SK-N-SH (cell line): ENCODE data around the gene MZF1. TPM values are rescaled to one million over a fixed set of nuclear protein-coding genes. Genes with fewer than 3 reads are reported as not detected.

Source experiments
- CTCF ChIA-PET: fragments of 300-600, 350-600 bp; formaldehyde crosslinking; extraction: SDS; loops from one replicate; lab custom pipeline; 2021; lab: Yijun Ruan, JAX
- POLR2A ChIA-PET: fragments of 350-600 bp; sonication (Branson Sonifier 250); formaldehyde crosslinking; extraction: SDS; loops from one replicate; lab custom pipeline; 2020; ENCODE audit warnings: antibody characterized with exemption, inconsistent platforms; lab: Yijun Ruan, JAX
- DNase-seq: peaks from one replicate; pipeline ENCODE4 v3.0.0; 2012
- H2AFZ ChIP-seq: fragments of 200-600 bp; sonication (generic); 2 replicates; pipeline ENCODE4 v1.8.1; 2016; ENCODE audit warnings: antibody characterized with exemption, mild to moderate bottlenecking, low read depth
- H3F3A ChIP-seq: fragments of 200-600 bp; sonication (generic); replicated peaks from 2 replicates; pipeline ENCODE3; 2016; ENCODE audit warnings: antibody characterized with exemption, mild to moderate bottlenecking; ENCODE audit not compliant: insufficient read depth
- H3K27ac ChIP-seq, 2 experiments: fragments of 200-500 bp in 1 of 2; fragments of 200-600 bp in 1 of 2; sonication (Bioruptor generic) in 1 of 2; sonication (generic), shearing (Covaris generic) in 1 of 2; 2 replicates each; pipeline versions ENCODE4 v1.5.1 to v1.6.1; 2014 to 2016; ENCODE audit warnings: low read depth in 2 of 2, inconsistent platforms in 1 of 2, low read length in 1 of 2, mild to moderate bottlenecking in 1 of 2, mixed read lengths in 1 of 2
- H3K27me3 ChIP-seq: fragments of 200-600 bp; sonication (generic), shearing (Covaris generic); 2 replicates; pipeline ENCODE4 v1.6.1; 2016; ENCODE audit warnings: mixed run types; ENCODE audit not compliant: insufficient read depth
- H3K36me3 ChIP-seq, 2 experiments: fragments of 200-500 bp in 1 of 2; fragments of 200-600 bp in 1 of 2; sonication (Bioruptor generic) in 1 of 2; sonication (generic) in 1 of 2; replicated peaks in 1 of 2; 2 replicates each; pipeline versions ENCODE3 to v1.5.1; 2014 to 2016; ENCODE audit warnings: low read length in 1 of 2, mild to moderate bottlenecking in 1 of 2; ENCODE audit not compliant: insufficient read depth in 2 of 2, control insufficient read depth in 1 of 2
- H3K4me1 ChIP-seq, 2 experiments: fragments of 200-500 bp in 1 of 2; fragments of 200-600 bp in 1 of 2; sonication (Bioruptor generic) in 1 of 2; sonication (generic), shearing (Covaris generic) in 1 of 2; 2 replicates each; pipeline versions ENCODE4 v1.5.1 to v1.6.1; 2014 to 2016; ENCODE audit warnings: low read depth in 1 of 2, low read length in 1 of 2, mixed run types in 1 of 2; ENCODE audit not compliant: insufficient read depth in 2 of 2, control insufficient read depth in 1 of 2
- H3K4me2 ChIP-seq: fragments of 200-600 bp; sonication (generic), shearing (Covaris generic); 2 replicates; pipeline ENCODE4 v1.6.1; 2017; ENCODE audit warnings: mixed run types
- H3K4me3 ChIP-seq, 2 experiments: fragments of 200-500 bp in 1 of 2; fragments of 200-600 bp in 1 of 2; sonication (Bioruptor generic) in 1 of 2; sonication (generic), shearing (Covaris generic) in 1 of 2; 2 replicates each; pipeline versions ENCODE4 v1.5.1 to v1.8.1; 2014 to 2016; ENCODE audit warnings: low read depth in 2 of 2, inconsistent platforms in 1 of 2, low read length in 1 of 2, mild to moderate bottlenecking in 1 of 2, mixed read lengths in 1 of 2, moderate library complexity in 1 of 2
- H3K79me2 ChIP-seq: fragments of 200-600 bp; sonication (generic); 2 replicates; pipeline ENCODE4 v1.8.1; 2017; ENCODE audit warnings: mild to moderate bottlenecking; ENCODE audit not compliant: insufficient read depth
- H3K9ac ChIP-seq: fragments of 200-600 bp; sonication (generic); 2 replicates; pipeline ENCODE4 v1.6.1; 2017; ENCODE audit warnings: mixed run types
- H3K9me2 ChIP-seq: fragments of 200-600 bp; sonication (generic); 2 replicates; pipeline ENCODE4 v1.6.1; 2017; ENCODE audit warnings: mixed run types
- H3K9me3 ChIP-seq: fragments of 200-600 bp; sonication (generic); 2 replicates; pipeline ENCODE4 v1.6.1; 2017; ENCODE audit warnings: mixed run types, mild to moderate bottlenecking, moderate library complexity
- H4K20me1 ChIP-seq: fragments of 200-600 bp; sonication (generic); 2 replicates; pipeline ENCODE4 v1.6.1; 2017; ENCODE audit warnings: mild to moderate bottlenecking, mixed run types; ENCODE audit not compliant: insufficient read depth
- ELF1 ChIP-seq: IDR thresholded peaks from 2 replicates; pipeline ENCODE4 v1.4.0; 2012
- EP300 ChIP-seq, 2 experiments: IDR thresholded peaks; 2 replicates each; pipeline versions ENCODE4 v1.4.0 to v1.6.1; 2012; ENCODE audit warnings: borderline replicate concordance in 1 of 2, low read depth in 1 of 2, low read length in 1 of 2
- FOSL2 ChIP-seq: IDR thresholded peaks from 2 replicates; pipeline ENCODE4 v1.4.0; 2012; ENCODE audit warnings: low read depth, mild to moderate bottlenecking, moderate library complexity, borderline replicate concordance
- FOXJ3 ChIP-seq: sonication (generic); formaldehyde crosslinking; IDR thresholded peaks from 2 replicates; pipeline ENCODE4 v1.5.1; 2020; ENCODE audit warnings: mild to moderate bottlenecking, missing genetic modification reagents
- FOXM1 ChIP-seq: IDR thresholded peaks from 2 replicates; pipeline ENCODE4 v1.4.0; 2012; ENCODE audit warnings: low read depth, mild to moderate bottlenecking
- GABPA ChIP-seq: IDR thresholded peaks from 2 replicates; pipeline ENCODE4 v1.4.0; 2012; ENCODE audit warnings: low read depth, mild to moderate bottlenecking
- GATA2 ChIP-seq: sonication (generic); formaldehyde crosslinking; IDR thresholded peaks from 2 replicates; pipeline ENCODE4 v1.5.0; 2020; ENCODE audit warnings: mild to moderate bottlenecking, missing genetic modification reagents
- IRF3 ChIP-seq: fragments of 150-350 bp; IDR thresholded peaks from 2 replicates; pipeline ENCODE4 v1.6.1; 2016; ENCODE audit warnings: mild to moderate bottlenecking, low read depth, low read length
- MEF2A ChIP-seq: IDR thresholded peaks from 2 replicates; pipeline ENCODE4 v1.4.0; 2012; ENCODE audit warnings: low read depth, borderline replicate concordance
- POLR2AphosphoS5 ChIP-seq: IDR thresholded peaks from 2 replicates; pipeline ENCODE4 v1.6.1; 2012; ENCODE audit warnings: low read depth, low read length
- RAD21 ChIP-seq: IDR thresholded peaks from 2 replicates; pipeline ENCODE4 v1.6.1; 2012; ENCODE audit warnings: mild to moderate bottlenecking, low read length
- REST ChIP-seq: IDR thresholded peaks from 2 replicates; pipeline ENCODE4 v1.6.1; 2012; ENCODE audit warnings: mild to moderate bottlenecking, low read depth, low read length, moderate library complexity
- RXRA ChIP-seq: IDR thresholded peaks from 2 replicates; pipeline ENCODE4 v1.4.0; 2012; ENCODE audit warnings: low read depth, mild to moderate bottlenecking, borderline replicate concordance
- SIN3A ChIP-seq: IDR thresholded peaks from 2 replicates; pipeline ENCODE4 v1.6.1; 2012; ENCODE audit warnings: low read depth, mild to moderate bottlenecking, low read length, moderate library complexity, borderline replicate concordance
- SMC3 ChIP-seq: IDR thresholded peaks from 2 replicates; pipeline ENCODE4 v1.6.1; 2012; ENCODE audit warnings: low read depth, low read length, improper control_type of control experiment
- TEAD4 ChIP-seq: IDR thresholded peaks from 2 replicates; pipeline ENCODE4 v1.4.0; 2012; ENCODE audit warnings: mild to moderate bottlenecking, borderline replicate concordance; ENCODE audit not compliant: insufficient read depth
- USF1 ChIP-seq: IDR thresholded peaks from 2 replicates; pipeline ENCODE4 v1.4.0; 2012; ENCODE audit warnings: low read depth, borderline replicate concordance
- YY1 ChIP-seq: IDR thresholded peaks from 2 replicates; pipeline ENCODE4 v1.4.0; 2012; ENCODE audit warnings: low read depth, mild to moderate bottlenecking
- WGBS: methylation state at CpG from one replicate; pipeline ENCODE4 v1.1.6; 2017; ENCODE audit warnings: low lambda C conversion rate; 5-methylcytosine and 5-hydroxymethylcytosine counted together
- polyA plus RNA-seq, 3 experiments: library from polyadenylated mRNA; depleted of rRNA; stranded (reverse); fragments of >200 nt; gene quantifications; 2 replicates each; pipeline ENCODE4 v1.2.3, GENCODE V29; 2012
- TF ChIP-seq, protein P1 (sequence below): IDR thresholded peaks from 2 replicates; pipeline ENCODE4 v1.4.0; 2012; ENCODE audit warnings: low read depth, borderline replicate concordance
- TF ChIP-seq, protein P2 (sequence below): fragments of 200-600 bp; sonication (generic); IDR thresholded peaks from 2 replicates; pipeline ENCODE4 v1.6.1; 2017; ENCODE audit warnings: antibody characterized with exemption, mild to moderate bottlenecking, moderate library complexity

MZF1 gene
- polyA plus RNA-seq, 1 of the 3 experiments (the other 2 are of a cell fraction) = 31.8 TPM

- H4K20me1 ChIP-seq = no peaks in the 10 kb centered on the region
- no CpG with 5 or more reads among the region's 8 CpGs for WGBS
These were observed 3.0 kb downstream of the MZF1 start for GRCh38 chr19:58569943-58570670.

More at GRCh38 chr19:58569943-58570670, 3.0 kb downstream of the MZF1 start:
- no peak overlapping the region for H3K27ac ChIP-seq
- TF ChIP-seq ELF1 = no peak
- no peak for TF ChIP-seq FOSL2
- TF ChIP-seq FOXM1 = no peak
- TF ChIP-seq YY1 = no peak
- TF ChIP-seq EP300 (IDR thresholded peaks at IDR 0.05; ENCODE audit: borderline replicate concordance in 1 of 2, low read depth in 1 of 2, low read length in 1 of 2) = no peak
- TF ChIP-seq MEF2A = no peak
- TF ChIP-seq USF1 = no peak
- TF ChIP-seq GABPA = no peak
- TF ChIP-seq POLR2AphosphoS5 = no peak
- TF ChIP-seq GATA2 (CRISPR knock-in tag) = no peak
- TF ChIP-seq FOXJ3 = no peak
- TF ChIP-seq, protein P1, sequence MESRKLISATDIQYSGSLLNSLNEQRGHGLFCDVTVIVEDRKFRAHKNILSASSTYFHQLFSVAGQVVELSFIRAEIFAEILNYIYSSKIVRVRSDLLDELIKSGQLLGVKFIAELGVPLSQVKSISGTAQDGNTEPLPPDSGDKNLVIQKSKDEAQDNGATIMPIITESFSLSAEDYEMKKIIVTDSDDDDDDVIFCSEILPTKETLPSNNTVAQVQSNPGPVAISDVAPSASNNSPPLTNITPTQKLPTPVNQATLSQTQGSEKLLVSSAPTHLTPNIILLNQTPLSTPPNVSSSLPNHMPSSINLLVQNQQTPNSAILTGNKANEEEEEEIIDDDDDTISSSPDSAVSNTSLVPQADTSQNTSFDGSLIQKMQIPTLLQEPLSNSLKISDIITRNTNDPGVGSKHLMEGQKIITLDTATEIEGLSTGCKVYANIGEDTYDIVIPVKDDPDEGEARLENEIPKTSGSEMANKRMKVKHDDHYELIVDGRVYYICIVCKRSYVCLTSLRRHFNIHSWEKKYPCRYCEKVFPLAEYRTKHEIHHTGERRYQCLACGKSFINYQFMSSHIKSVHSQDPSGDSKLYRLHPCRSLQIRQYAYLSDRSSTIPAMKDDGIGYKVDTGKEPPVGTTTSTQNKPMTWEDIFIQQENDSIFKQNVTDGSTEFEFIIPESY = no peak
- TF ChIP-seq, protein P2, sequence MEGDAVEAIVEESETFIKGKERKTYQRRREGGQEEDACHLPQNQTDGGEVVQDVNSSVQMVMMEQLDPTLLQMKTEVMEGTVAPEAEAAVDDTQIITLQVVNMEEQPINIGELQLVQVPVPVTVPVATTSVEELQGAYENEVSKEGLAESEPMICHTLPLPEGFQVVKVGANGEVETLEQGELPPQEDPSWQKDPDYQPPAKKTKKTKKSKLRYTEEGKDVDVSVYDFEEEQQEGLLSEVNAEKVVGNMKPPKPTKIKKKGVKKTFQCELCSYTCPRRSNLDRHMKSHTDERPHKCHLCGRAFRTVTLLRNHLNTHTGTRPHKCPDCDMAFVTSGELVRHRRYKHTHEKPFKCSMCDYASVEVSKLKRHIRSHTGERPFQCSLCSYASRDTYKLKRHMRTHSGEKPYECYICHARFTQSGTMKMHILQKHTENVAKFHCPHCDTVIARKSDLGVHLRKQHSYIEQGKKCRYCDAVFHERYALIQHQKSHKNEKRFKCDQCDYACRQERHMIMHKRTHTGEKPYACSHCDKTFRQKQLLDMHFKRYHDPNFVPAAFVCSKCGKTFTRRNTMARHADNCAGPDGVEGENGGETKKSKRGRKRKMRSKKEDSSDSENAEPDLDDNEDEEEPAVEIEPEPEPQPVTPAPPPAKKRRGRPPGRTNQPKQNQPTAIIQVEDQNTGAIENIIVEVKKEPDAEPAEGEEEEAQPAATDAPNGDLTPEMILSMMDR = no peak
- TF ChIP-seq SIN3A = no peak
- TF ChIP-seq IRF3 = no peak
- TF ChIP-seq SMC3 = no peak
- TF ChIP-seq REST = no peak
- no peak for TF ChIP-seq TEAD4
- TF ChIP-seq RAD21 = no peak
- TF ChIP-seq RXRA = no peak
- H3K9ac ChIP-seq = no peak overlapping the region
- POLR2A ChIA-PET = no interaction called here
- H3K4me1 ChIP-seq = peaks cover 4 to 20% of the 10 kb centered on the region in 2 experiments; a peak in 2 of 4 replicates
- no peak overlapping the region for H3K4me2 ChIP-seq
- H3F3A ChIP-seq = peaks cover 24% of the 10 kb centered on the region
- H3K4me3 ChIP-seq = no peak overlapping the region
- H3K9me2 ChIP-seq = no peaks in the 10 kb centered on the region
- H3K27me3 ChIP-seq = no peaks in the 10 kb centered on the region
- no peak for DNase-seq
- peaks cover 15 to 33% of the 10 kb centered on the region in 2 experiments for H3K36me3 ChIP-seq
- H2AFZ ChIP-seq = no peak overlapping the region
- no peaks in the 10 kb centered on the region for H3K9me3 ChIP-seq
- peaks cover 11% of the 10 kb centered on the region; the same call in 1 of the 2 replicates for H3K79me2 ChIP-seq
- CTCF ChIA-PET = no interaction called here
